ENCODE measurements around the gene LPP.
"Not testable (repeated sequence)": the region's sequence is repeated elsewhere in the genome, so short reads cannot be mapped to it uniquely, and the experiment has no call there.

LPP gene

GRCh38 chr3:188605905-188606304 is 451.9 kb downstream of the LPP start:
- no peak for DNase-seq

DNA sequence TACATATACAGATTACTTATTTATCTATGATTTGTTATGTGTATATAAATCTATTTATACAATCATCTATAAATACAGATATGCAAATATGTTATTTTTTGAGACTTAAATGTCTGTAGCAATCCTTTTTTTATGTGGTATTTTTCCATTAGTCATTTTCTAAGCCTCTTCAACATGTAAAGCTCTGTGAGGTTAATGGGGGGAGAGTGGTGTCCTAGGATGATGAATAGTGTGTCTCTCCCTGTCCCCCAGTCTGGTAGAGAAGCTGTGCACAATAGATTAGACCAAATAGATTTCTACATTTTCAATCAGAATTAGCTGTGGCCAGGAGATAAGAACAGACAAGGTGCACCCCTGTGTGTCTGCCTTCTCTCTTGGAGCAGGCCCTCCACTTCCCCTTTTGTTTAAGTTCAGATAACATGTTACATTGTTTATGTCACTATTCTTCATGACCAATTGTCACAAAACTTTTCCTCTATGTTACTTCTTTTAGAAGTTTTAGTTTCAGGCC is 453.9 kb downstream of the LPP start:
- no peak for DNase-seq

- no peak for DNase-seq
These were observed 454.4 kb downstream of the LPP start for GRCh38 chr3:188608401-188608800.

DNA sequence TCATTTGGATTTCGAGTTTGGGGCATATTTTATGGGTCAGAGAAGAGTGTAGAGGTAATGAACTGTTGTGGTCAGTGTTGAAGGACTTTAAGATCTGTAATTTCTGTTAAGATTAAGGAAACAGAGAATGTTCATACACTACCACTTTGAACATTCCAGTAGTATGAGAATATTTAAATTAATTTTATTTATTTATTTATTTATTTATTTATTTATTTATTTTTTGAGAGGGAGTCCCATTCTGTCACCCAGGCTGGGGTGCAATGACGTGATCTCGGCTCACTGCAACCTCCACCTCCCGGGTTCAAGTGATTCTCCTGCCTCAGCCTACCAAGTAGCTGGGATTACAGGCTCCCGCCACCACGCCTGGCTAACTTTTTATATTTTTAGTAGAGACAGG is 459.8 kb downstream of the LPP start:
- DNase-seq = not testable (repeated sequence)

GRCh38 chr3:188617270-188617669 is 463.3 kb downstream of the LPP start:
- no peak for DNase-seq

GRCh38 chr3:188617988-188618701 is 464.2 kb downstream of the LPP start:
- DNase-seq = no peak

DNA sequence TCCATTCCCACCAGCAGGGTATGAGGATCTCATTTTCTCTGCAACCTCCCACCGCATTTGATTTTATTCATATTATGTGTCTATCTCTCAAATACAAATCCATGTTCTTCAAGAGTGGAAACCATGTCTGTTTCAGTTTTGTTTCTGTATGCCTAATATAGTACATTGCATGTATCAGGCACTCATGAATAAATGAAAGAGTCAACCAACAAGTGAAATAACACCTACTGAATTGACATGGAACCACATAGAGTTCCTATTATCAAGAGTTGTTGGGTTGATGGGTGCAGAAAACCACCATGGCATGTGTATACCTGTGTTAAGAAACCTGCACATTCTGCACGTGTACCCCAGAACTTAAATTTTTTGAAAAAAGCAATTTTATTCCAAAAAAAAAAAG is 466.8 kb downstream of the LPP start:
- DNase-seq = no peak

- DNase-seq = no peak
These were observed 470.4 kb downstream of the LPP start for GRCh38 chr3:188624384-188624783.

GRCh38 chr3:188624828-188625227 is 470.9 kb downstream of the LPP start:
- DNase-seq = no peak

GRCh38 chr3:188627652-188628051 is 473.7 kb downstream of the LPP start:
- DNase-seq = no peak

DNA sequence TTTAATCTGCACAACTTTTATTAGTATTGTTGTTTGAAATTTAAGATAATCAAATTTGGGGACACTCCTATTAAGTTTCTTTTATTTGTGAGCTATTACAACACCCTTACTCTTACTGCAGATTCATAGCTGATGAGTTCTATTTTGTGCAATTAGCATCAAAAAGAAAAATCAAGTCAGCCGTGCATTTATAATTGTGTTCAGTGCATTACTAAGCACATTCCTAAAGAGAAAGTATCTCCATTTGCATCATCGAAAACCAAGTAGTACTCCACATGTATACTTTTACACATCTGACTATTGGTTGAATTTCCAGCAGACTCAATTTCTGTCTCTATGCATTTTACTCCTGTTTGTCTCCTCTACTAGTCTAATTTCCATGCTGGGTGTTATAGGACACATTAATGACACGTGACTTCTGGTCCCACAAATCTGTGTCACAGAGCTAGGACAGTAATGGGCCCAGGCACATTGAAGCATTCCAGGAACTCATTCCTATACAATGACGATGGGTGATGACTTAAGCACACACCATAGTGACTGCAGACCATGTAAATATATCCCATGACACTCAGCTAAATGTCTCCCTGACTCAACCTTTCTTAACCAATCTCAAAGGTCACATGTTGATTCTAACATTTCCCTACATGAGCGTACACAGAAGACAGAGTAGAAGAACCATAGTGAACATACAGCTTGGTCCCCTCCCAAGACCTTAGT is 477.5 kb downstream of the LPP start:
- DNase-seq = no peak

DNA sequence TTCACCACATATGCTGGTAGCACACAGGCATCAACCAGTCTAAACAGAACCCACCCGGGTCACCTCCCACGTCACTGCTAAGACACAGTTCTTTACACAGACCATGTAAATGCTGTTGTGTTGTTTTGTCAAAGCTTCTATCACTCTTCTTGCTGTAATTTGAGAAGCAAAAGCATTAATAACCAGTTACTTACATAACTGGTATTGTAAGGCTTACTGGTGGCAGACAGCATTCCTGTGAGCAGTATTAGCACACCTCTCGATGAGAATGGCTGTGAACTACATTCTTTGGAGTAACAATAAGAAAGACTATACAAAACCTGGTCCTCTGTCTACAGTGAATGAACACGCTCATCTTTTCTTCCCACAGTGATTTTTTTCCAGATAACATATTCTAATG is 479.2 kb downstream of the LPP start:
- DNase-seq = no peak

DNA sequence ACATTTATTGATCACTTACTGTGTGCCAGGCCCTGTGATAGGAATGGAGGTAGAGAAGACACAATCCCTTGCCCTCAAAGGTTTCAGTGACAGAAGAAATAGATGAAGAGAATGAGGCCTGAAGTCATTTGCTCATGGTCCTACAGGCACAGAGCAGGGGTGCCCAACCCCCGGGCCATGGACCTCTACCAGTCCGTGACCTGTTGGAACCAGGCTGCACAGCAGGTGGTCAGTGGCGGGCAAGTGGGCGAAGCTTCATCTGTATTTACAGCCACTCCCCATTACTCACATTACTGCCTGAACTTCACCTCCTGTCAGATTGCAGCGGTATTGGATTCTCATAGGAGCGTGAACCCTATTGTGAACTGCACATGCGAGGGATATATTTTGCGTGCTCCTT is 480.3 kb downstream of the LPP start:
- DNase-seq = no peak

DNA sequence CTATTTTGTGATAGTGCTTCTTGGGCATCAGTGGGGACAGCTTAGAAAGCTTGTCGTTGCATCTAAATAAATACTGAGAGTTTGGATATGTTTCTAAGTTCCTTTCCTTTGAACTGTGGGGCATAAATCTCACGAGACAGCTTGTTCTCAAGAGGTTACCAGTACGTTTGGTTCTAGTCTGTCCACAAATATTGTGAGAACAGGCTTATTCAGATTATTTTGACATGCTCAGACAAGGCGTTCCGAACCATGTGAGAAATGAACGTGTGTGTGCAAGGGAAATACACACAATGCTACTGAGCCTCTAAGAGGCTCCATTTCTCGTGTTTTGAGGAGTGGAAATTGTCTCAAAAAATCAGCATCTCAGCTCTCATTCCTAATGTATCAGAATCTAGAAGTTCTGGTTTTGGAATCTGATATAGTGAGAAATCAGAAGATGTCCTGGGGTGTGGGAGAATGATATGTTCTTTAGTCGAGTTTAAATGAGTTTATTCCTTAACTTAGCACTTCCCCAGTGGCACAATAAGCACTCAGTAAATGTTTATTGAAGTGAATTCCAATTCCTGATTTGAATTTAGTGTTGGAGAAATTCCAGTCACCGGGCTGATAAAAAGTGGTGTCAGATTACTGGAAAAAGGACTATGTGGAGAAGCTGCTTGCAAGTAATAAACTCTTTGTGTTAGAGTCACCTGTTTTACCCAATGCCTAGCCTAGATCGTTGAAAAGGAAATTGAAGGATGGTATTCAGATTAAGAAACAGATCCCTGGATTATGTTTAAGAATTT is 481.5 kb downstream of the LPP start:
- DNase-seq = no peak

GRCh38 chr3:188636292-188636691 is 482.3 kb downstream of the LPP start:
- DNase-seq = not testable (repeated sequence)

- no peak for DNase-seq
These were observed 487.1 kb downstream of the LPP start for GRCh38 chr3:188641076-188641475.

- no peak for DNase-seq
These were observed 489.8 kb downstream of the LPP start for GRCh38 chr3:188643736-188644135.

- DNase-seq = no peak
These were observed 492.6 kb downstream of the LPP start for GRCh38 chr3:188646592-188646991.

- DNase-seq = no peak
These were observed 493.3 kb downstream of the LPP start for GRCh38 chr3:188647237-188647636.

DNA sequence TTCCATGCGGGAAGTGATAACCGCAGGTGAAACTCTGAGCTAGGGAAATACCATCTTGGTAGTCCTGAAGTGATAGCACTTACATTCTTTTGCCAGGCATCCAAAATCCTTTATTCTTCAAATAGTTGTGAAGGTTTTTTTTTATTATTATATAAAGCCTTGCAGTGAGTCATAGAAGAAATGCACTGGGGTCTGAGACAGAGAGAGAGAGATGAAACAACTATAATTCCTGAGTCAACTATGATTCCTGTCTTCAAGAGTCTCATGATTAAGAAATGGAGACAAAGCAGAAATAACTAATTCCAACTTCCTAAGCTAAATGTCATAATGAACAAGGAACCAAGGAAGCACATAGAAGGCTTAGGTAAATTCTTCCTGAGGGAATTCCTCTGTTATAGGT is 495.6 kb downstream of the LPP start:
- DNase-seq = no peak

GRCh38 chr3:188656196-188656982 is 502.4 kb downstream of the LPP start:
- no peak for DNase-seq

- no peak for DNase-seq
These were observed 504.6 kb downstream of the LPP start for GRCh38 chr3:188658606-188659005.

Measured in activated CD4-positive, CD25-positive, alpha-beta regulatory T cell treated with anti-CD3 and anti-CD28 coated beads, Interleukin-2, amount 50 U/mL, for 72 hours (primary cell).